Left ventricle myocardium superior (tissue), 1 donor: Measurements from ENCODE around the gene CSNK2A2. TPM values are rescaled to one million over a fixed set of nuclear protein-coding genes. Genes with fewer than 3 reads are reported as not detected.

Experiments used
- ATAC-seq: fragments of 200-7000 bp; cut with Tn5 transposase; one replicate; pipeline ENCODE4 v1.9.1; 2020; ENCODE audit warnings: mild to moderate bottlenecking, moderate library complexity
- DNase-seq: peaks from one replicate; pipeline ENCODE4 v3.0.0-alpha.2; 2020
- intact Hi-C: fragments of 100-400 bp; cut with micrococcal nuclease; formaldehyde crosslinking; loops from one replicate; pipeline ENCODE4 v1.11.0; 2022
- total RNA-seq: library from RNA; stranded (reverse); fragmentation: NEBNext Ultra II Directional; extraction: Animal tissue kit (Norgen Biotek cat#: 25700); gene quantifications from one replicate; pipeline ENCODE4 v1.2.1, GENCODE V29; 2021
- donor health status: DM: no; HTN: yes; CAD: no; lungs with severe emphysema.

The CSNK2A2 gene
- total RNA-seq, 1 donor from 2014 or later: 35.5 TPM

DNA sequence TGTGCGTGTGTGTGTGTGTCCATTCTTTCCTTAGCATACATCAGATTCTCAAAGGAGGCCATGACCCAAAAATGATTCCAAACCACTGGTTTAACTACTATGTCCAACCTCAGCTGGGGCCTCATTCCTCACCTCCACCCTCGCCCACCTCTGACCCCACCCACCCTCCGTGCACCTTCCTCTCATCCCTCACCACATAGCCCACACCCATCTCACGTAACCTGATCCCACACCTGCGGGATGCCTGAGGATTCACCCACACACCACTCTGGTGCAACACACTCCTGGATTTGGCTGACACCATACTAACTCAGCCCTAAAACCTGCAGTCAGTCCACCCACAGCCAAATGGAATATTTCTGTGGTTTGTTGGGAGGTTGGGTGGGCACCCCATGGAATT lies 3.3 kb upstream of the CSNK2A2 start:
- DNase-seq (no peak), ATAC-seq (no peak)
- intact Hi-C loops: no loop called here

DNA sequence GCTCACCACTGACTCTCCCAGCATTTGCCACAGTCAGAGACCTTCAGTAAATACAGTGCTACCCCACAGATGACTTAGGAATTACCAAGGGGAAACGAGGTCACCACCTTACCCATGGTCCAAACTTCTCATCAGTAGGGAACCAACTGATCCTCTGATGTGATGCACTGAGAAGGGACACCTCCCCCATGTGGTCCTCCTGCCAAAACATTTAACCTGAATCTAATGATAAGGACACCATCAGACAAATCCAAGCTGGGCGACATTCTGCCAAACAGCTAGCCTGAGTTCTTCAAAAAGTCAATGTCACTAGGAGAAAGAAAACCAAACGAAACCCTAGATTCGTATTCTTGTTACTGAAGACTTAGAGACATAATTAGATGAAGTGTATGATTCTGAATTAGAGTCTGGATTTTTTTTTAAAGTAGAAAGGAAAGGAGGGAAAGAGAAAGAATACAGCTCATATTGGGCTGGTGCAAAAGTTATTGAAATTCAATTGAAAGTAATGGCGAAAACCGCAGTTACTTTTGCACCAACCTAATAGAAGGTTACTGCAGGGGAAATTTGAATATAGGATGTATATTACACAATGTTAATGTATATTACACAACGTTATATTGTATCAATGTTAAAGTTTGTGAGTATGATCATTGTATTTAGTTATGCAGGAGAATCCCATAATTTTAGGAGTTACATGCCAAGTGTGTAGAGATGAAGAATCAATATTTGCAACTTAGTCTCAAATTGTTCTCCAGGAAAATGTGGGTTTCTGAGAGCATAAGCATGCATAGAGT lies 2.3 kb upstream of the CSNK2A2 start:
- no peak for ATAC-seq
- intact Hi-C loops: no loop called here
- DNase-seq: no peak

DNA sequence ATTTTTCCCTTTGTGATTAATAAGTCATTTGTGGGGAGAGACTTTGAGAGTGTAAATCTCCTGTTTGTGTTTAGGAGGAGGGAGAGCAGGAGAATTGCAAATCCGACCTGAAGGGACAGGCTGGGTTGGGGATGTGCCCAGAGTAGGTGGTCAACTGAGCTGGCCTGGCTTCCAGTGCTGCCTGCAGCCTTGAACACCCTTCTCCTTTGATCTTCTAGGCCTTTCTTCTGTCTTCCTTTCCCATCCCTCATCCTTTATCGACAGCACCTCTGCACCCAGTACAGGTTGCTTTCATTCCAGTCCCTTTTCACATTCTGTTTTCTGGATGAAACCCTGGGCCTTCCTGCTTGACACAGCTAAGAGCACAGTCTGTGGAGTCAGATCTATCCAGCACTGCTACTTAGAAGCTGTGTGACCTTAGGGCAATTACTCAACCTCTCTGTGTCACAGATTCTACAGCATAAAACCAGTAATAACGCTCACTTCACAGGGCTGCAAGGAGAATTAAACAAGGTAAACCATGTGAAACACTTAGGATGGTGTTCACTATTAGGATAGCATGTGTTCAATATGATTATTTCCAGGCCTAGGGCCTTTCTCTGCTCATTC lies 1.0 kb upstream of the CSNK2A2 start:
- intact Hi-C loops: no loop called here
- DNase-seq (no peak), ATAC-seq (no peak)

DNA sequence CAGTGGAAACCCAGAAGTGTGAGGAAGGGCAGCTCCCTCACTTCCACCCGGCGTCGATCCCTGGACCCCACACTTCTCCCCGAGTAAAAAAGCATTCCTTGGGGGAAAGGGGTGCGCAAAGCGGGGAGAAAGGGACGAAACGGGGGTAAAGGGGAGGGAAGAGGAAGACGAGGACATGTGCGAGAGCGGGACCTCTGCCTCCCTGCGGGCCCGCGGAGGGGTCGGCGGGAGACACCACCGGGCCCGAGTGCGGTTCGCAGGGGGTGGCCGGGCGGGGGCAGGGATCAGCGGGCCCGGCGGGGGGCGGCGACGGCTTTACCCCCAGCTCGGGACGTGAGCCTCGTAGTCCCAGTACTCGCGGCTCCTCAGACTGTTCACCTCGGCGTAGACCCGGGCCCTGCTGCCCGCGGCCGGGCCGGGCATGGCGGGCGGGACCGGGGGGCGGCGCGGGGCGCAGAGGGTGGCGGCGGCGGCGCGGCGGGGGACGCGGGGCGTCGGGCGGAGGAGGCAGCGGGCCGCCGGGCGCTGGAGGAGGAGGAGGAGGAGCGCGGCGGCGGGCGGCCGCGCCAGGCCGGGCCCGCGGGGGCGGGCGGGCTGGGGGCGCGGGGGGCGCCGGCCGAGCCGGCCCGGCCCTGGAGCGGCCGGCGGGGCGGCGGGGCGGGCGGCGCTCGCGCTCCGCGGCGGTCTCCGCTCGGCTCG lies 443 bp downstream of the CSNK2A2 start:
- DNase-seq (peak; percentile 34), ATAC-seq (no peak)
- intact Hi-C loops: no loop called here

DNA sequence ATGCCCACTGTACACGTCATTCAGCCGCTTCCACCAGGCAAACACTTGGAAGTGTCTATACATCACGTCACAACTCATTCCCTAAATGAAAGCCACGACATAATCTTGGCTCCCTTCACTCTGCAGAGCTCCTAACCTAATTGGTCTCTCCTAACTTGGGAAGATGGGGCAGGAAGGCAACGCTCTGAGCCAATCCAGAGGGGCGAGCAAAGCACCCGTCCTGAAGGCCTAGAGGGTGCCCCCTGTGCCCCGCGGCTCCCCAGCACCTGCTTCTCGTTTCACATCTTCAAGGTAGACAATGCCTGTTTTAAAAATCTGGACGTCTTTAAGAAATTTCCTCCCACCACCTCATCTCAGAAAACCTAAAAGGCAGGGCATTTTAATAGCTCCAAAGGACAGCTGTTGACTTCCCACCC lies 1.0 kb downstream of the CSNK2A2 start:
- peak; percentile 34 for ATAC-seq
- no peak for DNase-seq
- intact Hi-C loops: no loop called here

GRCh38 chr16:58195771-58196170 lies 2.1 kb downstream of the CSNK2A2 start:
- no peak for DNase-seq
- ATAC-seq: no peak
- intact Hi-C loops: no loop called here

DNA sequence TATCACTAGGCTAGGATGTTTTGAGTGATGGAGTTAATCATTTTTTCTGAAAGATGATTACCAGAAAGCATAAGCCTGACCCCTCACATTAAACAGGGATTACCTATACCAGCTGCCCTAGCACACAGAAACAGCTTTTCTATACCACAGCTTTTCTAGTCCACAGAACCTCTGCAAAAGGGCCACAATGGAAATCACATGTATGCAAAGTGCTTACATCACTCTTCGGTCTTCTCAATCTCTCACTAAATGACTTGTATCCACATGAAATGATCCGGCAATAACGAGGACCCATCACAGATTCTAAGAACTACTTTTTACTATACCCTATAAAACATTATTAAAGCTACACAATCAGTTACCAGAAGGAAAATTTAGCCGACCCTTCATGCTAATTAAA lies 2.6 kb downstream of the CSNK2A2 start:
- ATAC-seq (no peak), DNase-seq (no peak)
- intact Hi-C loops: no loop called here

GRCh38 chr16:58194790-58195189 lies 3.1 kb downstream of the CSNK2A2 start:
- ATAC-seq (no peak), DNase-seq (no peak)
- intact Hi-C loops: no loop called here

- DNase-seq (peak; percentile 53), ATAC-seq (peak; percentile 70)
- intact Hi-C loops: no loop called here
These were observed 10.1 kb downstream of the CSNK2A2 start for GRCh38 chr16:58187665-58188421.

- DNase-seq: no peak
- no peak for ATAC-seq
- intact Hi-C loops: no loop called here
These were observed 10.8 kb downstream of the CSNK2A2 start for GRCh38 chr16:58187092-58187491.

DNA sequence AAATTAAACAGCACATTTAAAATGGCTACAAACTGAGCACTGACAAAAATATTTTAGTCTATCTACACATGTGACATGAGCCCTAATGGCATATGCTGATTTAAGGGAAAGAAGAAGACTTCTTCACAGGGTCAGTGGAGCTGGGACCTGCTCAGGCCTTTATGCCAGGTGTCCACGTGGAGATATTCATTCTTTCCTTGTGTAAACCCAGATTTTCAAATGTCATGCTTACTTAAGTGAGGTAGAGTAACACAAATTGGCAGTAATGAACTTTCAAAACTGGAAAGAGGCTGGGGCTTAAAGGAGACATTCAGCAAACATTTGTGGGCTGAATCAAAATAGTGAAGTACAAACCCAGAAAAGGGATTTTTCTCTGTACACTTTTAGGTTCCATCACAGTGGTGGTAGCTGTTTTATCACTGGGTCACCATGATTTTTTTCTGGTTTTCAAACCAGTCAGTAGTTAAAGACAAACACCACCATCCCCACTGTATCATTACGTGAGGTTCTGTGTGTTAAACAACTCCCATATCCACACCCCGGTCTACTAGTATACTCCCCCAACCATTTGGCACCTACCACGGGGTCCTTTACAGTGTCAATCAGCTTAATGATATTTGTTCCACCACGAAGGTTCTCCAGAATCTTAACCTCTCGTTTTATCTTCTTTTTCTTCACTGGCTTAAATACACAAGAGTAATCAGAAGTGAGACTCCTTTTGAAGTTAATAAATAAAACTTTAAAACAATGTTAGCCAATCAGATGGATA lies 11.5 kb downstream of the CSNK2A2 start:
- DNase-seq: no peak
- ATAC-seq: no peak
- intact Hi-C loops: no loop called here

- ATAC-seq (no peak), DNase-seq (no peak)
- intact Hi-C loops: no loop called here
These were observed 20.6 kb downstream of the CSNK2A2 start for GRCh38 chr16:58177353-58177710.

GRCh38 chr16:58176608-58177352 lies 21.1 kb downstream of the CSNK2A2 start:
- ATAC-seq: peak; percentile 75
- no peak for DNase-seq
- intact Hi-C loops: no loop called here

GRCh38 chr16:58170223-58170622 lies 27.7 kb downstream of the CSNK2A2 start:
- no peak for ATAC-seq
- no peak for DNase-seq
- intact Hi-C loops: no loop called here

DNA sequence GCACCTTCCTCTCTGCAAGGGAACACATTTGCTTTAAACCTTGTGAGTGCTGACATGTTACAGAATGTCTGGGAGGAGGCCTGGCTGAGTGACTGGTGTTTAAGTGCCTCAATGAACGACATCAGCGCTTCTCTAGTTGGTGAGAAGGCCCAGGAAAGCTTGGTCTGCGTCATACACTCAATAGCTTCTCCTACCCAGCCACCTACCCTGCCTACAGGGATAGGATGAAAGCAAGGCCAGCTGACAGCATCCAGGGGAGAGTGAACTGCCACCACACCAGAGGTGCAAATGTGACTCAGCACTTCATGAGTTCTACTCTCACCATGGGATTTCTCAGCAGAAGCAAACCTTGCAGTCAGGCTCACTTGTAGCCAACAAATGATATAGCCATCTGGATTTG lies 37.1 kb downstream of the CSNK2A2 start:
- DNase-seq: no peak
- no peak for ATAC-seq
- intact Hi-C loops: no loop called here

- ATAC-seq: no peak
- intact Hi-C loops: no loop called here
- DNase-seq: no peak
These were observed 39.2 kb downstream of the CSNK2A2 start for GRCh38 chr16:58158725-58159124.

GRCh38 chr16:58157951-58158540 lies 39.9 kb downstream of the CSNK2A2 start:
- ATAC-seq (no peak), DNase-seq (no peak)
- intact Hi-C loops: no loop called here

DNA sequence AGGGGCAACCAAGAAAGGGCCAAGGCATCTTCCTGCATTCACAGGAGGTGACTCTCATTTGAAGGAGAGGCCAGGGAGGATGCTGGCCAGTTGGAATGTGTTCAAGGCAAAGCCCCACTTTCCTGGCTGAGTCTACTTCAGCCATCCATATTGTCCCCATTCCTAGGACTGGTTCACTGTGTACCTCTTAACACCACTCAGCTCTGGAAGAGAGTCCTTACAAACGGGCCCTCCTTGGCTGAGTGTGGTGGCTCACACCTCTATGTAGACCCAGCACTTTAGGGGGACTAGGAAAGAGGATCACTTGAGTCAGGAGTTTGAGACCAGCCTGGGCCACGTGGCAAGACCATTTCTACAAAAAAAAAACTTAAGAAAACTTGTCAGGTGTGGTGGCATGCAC lies 40.7 kb downstream of the CSNK2A2 start:
- intact Hi-C loops: no loop called here
- DNase-seq: no peak
- no peak for ATAC-seq
